ENCODE results near the gene COL10A1. TPM values are rescaled to one million over a fixed set of nuclear protein-coding genes. Genes with fewer than 3 reads are reported as not detected.

COL10A1 gene
- not detected in 2 replicates for total RNA-seq

GRCh38 chr6:116126032-116126431 is at the start of gene COL10A1:
COL10A1 (minus strand) TSS chr6:116126132; CDS start chr6:116125492, 640 bp downstream.
- H3K4me1 Mint-ChIP-seq: no peaks in the 10 kb centered on the region
- ATAC-seq (ENCODE audit: low read depth) (no peak), DNase-seq (no peak)
- ChIA-PET POLR2A (interaction anchor here (0.6 kb wide), 1 partner anchor 652 kb away, joined by 4 read pairs; no protein-coding TSS in a partner anchor), CTCF (no interaction called here)
- H3K9me3 Mint-ChIP-seq: no peaks in the 10 kb centered on the region
- TF ChIP-seq CTCF (IDR thresholded peaks at IDR 0.05): no peak
- H3K36me3 Mint-ChIP-seq (ENCODE audit: low read depth): peaks cover 30% of the 10 kb centered on the region
- H3K27me3 Mint-ChIP-seq: no peaks in the 10 kb centered on the region
- intact Hi-C loops (cut with micrococcal nuclease): no loop called here
- no peak within 1 kb of the TSS for H3K27ac Mint-ChIP-seq
- no peak within 1 kb of the TSS for H3K4me3 Mint-ChIP-seq

GRCh38 chr6:116175344-116175743 is 49.4 kb upstream of the COL10A1 start:
- POLR2A ChIA-PET: no interaction called here
- intact Hi-C loops (cut with micrococcal nuclease): no loop called here
- peaks cover 44% of the 10 kb centered on the region for H3K36me3 Mint-ChIP-seq (ENCODE audit: low read depth)
- no peak overlapping the region for H3K27ac Mint-ChIP-seq
- no peak overlapping the region for H3K4me3 Mint-ChIP-seq
- H3K4me1 Mint-ChIP-seq: no peaks in the 10 kb centered on the region
- no peak for ATAC-seq (ENCODE audit: low read depth)
- peaks cover 18% of the 10 kb centered on the region for H3K9me3 Mint-ChIP-seq
- no peak for TF ChIP-seq CTCF (IDR thresholded peaks at IDR 0.05)
- H3K27me3 Mint-ChIP-seq: no peaks in the 10 kb centered on the region
- CTCF ChIA-PET: interaction anchor here (0.6 kb wide), 1 partner anchor 428 kb away, joined by 3 read pairs; no protein-coding TSS in a partner anchor
- DNase-seq: no peak

- Mint-ChIP-seq H3K9me3 (peaks cover 18% of the 10 kb centered on the region), H3K4me1 (no peaks in the 10 kb centered on the region), H3K27me3 (no peaks in the 10 kb centered on the region), H3K27ac (no peak overlapping the region), H3K4me3 (no peak overlapping the region), H3K36me3 (ENCODE audit: low read depth) (peaks cover 44% of the 10 kb centered on the region)
- ChIA-PET CTCF (no interaction called here), POLR2A (no interaction called here)
- intact Hi-C loops (cut with micrococcal nuclease): no loop called here
- TF ChIP-seq CTCF (IDR thresholded peaks at IDR 0.05): no peak
- no peak for ATAC-seq (ENCODE audit: low read depth)
- DNase-seq: no peak
These were observed 48.0 kb upstream of the COL10A1 start for GRCh38 chr6:116173928-116174327.

- H3K27ac Mint-ChIP-seq: no peak overlapping the region
- H3K36me3 Mint-ChIP-seq (ENCODE audit: low read depth): peaks cover 34% of the 10 kb centered on the region
- peaks cover 17% of the 10 kb centered on the region for H3K9me3 Mint-ChIP-seq
- H3K27me3 Mint-ChIP-seq: no peaks in the 10 kb centered on the region
- peaks cover 12% of the 10 kb centered on the region for H3K4me1 Mint-ChIP-seq
- DNase-seq (no peak), ATAC-seq (ENCODE audit: low read depth) (no peak)
- no peak overlapping the region for H3K4me3 Mint-ChIP-seq
- ChIA-PET CTCF (no interaction called here), POLR2A (no interaction called here)
- TF ChIP-seq CTCF (IDR thresholded peaks at IDR 0.05): no peak
- intact Hi-C loops (cut with micrococcal nuclease): no loop called here
These were observed 44.6 kb upstream of the COL10A1 start for GRCh38 chr6:116170358-116171057.

GRCh38 chr6:116169880-116170279 is 43.9 kb upstream of the COL10A1 start:
- no peaks in the 10 kb centered on the region for H3K27me3 Mint-ChIP-seq
- ChIA-PET POLR2A (interaction anchor here (0.6 kb wide), 1 partner anchor 28 kb away, joined by 5 read pairs; no protein-coding TSS in a partner anchor), CTCF (no interaction called here)
- no peak for TF ChIP-seq CTCF (IDR thresholded peaks at IDR 0.05)
- H3K4me3 Mint-ChIP-seq: no peak overlapping the region
- peaks cover 13% of the 10 kb centered on the region for H3K9me3 Mint-ChIP-seq
- ATAC-seq (ENCODE audit: low read depth): no peak
- DNase-seq: no peak
- H3K27ac Mint-ChIP-seq: no peak overlapping the region
- H3K4me1 Mint-ChIP-seq: peaks cover 18% of the 10 kb centered on the region
- intact Hi-C loops (cut with micrococcal nuclease): no loop called here
- peaks cover 34% of the 10 kb centered on the region for H3K36me3 Mint-ChIP-seq (ENCODE audit: low read depth)
